GM12874 (cell line): Measurements from ENCODE around the gene MX2.

ENCODE experiments used
- CTCF ChIP-seq: IDR thresholded peaks from 2 replicates; pipeline ENCODE4 v1.5.1; 2011; ENCODE audit warnings: low read depth, mild to moderate bottlenecking, control low read depth, low read length, moderate library complexity; ENCODE audit not compliant: insufficient read depth

MX2 gene

DNA sequence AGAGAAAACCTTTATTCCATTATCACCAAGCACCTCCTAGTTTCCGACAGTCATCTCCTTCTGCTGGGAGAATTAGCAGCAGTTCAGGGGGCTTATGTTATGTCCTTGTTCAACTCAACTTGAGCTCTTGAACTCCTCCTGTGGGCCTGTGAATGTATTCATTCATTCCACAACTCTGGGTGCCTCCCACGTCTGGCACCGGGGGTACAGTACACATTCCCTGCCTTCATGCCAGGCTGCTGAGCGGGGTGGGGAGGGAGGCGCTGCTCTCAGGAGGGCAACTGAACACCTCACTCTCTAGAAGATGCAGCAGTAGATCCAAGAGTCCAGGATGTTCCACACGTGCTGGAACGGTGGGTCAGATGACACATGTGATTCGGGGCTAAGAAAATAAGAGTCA, 4.3 kb upstream of the MX2 start:
- no peak for TF ChIP-seq CTCF

DNA sequence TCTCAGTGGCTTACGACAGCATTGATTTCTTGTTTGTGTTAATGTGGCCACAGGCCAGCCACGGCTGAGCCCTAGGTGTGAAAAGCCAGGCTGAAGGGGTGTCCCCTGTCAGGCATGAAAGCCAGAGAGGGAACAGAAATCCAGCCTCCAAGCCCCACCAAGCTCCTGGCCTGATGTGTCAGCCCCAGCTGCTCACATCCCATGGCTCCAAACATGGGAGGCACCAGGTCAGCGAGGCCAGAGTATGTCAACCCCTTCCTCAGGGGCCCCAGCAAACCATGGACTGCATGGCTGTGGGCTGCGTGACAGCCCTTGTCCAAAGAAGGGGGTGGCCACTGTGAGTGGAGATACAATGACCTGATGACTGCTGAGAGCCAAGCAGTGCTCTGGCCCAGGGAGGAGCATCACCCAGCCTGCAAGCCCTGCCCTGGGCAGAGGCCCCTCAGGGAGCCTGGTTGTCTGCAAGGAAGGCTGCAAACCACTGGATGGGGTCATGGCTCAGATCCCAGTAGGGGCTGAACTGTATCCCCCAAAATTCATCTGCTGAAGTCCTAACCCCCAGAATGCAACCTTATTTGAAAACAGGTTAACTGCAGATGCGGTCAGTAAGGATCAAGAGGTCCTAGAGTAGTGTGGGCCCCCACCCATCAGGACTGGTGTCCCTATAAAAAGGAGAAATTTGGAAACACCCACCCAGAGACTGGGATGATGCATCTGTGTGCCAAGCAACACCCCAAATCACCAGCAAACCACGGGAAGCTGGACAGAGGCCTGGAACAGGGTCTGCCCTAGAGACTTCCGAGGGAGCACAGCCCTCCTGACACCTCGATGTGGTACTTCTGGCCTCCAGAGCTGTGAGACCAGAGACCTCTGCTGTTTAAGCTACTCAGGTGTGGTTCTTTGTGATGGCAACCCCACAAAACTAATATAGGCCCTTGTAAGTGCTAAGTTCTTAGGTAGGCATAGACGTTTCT, 3.3 kb upstream of the MX2 start:
- no peak for TF ChIP-seq CTCF

- TF ChIP-seq CTCF, result no peak
Measured at GRCh38 chr21:41359286-41359685, 2.5 kb upstream of the MX2 start.

- TF ChIP-seq CTCF, result no peak
Measured at GRCh38 chr21:41360072-41360821, 1.6 kb upstream of the MX2 start.

GRCh38 chr21:41361053-41361785, 608 bp upstream of the MX2 start:
- TF ChIP-seq CTCF, result no peak

DNA sequence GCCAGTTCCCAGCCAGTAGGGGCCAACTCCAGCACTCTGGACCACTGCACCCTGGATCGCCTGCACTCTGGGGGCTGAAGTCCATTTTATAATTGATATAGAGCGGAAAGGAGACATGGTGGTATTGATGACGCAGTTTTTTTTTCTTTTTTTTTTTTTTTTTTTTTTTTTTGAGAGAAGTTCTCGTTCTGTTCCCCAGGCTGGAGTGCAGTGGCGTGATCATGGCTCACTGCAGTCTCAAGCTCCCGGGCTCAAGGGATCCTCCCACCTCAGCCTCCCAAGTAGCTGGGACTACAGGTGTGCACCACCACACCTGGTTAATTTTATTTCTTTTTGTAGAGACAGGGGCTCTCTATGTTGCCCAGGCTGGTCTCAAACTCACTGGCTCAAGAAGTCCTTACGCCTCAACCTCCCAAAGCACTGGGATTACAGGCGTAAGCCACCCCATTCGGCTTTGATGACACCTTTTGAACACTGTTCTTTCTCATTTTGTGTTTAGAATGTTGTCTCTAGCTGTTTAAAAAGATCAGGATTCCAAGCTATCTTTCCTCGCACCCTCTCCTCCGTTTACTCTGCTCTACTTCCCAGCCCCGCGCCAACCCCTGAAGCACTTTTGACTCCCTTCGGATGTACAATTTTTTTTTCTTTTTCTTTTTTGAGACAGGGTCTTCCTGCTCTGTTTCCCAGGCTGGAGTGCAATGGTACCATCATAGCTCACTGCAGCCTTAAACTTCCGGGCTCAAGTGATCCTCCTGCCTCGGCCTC, 960 bp downstream of the MX2 start:
- TF ChIP-seq CTCF, result no peak
